Measurements from ENCODE around the gene RALGPS1.

RALGPS1 gene

DNA sequence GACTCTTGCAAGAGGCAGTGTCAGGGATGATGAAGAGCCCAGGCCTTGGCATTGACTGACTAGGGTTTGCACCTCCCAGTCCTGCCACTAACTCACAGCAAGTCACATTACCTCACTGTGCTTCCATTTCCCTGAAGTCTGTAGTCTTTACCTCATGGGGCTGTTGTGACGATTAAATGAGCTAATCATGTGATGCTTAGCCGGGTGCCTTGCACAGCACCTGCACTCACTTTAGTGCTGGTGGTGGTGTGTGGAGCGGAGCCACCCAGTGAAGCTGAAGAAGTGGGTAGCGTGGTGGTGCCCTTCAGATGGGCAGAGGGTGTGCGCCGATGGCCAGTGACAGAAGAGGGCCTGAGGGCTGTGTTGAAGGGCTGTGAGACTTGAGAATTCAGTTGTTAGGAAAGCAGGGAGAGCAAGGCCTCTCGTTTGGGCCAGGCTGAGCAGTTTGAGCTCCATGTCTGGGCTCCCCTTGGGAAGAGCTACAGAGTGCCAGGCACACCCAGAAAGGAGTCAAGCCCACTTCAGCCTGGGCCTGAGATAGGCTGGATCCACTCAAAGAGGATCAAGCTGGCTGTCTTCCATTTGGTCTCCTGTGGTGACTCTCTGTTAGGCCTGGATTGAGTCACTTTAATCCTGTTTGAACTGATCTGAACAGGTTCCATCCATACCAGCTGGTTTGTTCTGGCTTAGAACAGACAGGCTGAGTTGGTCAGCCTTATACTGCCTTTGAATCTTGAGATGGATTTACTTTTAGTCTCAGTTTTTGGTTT is 42.5 kb downstream of the RALGPS1 start:
- DNase-seq (ENCODE audit: low read depth): peak; percentile 62

DNA sequence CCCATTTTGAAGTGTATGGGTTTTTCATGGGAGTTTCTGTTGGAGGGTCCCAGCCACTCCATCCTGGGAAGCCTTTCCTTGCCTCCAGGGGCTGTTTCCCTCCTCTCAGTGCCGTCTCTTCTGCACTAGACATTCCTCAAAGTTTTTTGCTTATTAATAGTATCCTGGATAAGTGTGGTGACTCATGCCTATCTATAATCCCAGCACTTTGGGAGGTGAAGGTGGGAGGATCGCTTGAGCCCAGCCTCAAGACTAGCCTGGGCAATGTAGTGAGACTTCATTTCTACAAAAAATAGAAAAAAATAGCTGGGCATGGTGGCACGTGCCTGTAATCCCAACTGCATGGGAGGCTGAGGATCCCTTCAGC is 43.1 kb downstream of the RALGPS1 start:
- peak; percentile 69 for DNase-seq (ENCODE audit: low read depth)

DNA sequence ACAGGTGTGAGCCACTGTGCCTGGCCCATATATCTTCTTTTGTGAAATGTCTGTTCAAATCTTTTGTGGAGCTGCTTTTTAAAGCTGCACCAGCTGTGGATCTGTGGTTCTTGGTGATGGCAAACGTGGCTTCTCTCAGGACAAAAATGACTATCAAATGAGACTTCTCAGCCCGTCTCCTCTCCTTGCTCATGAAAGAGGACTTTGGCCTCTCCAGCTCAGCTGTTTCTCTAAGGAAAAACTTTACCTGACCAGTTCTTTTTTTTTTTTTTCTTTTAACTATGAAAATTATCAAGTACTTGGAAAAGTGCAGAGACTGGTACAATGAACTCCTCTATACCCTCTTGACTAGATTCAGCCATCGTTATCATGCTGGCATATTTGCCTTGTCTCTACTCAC is 44.8 kb downstream of the RALGPS1 start:
- no peak for DNase-seq (ENCODE audit: low read depth)

DNA sequence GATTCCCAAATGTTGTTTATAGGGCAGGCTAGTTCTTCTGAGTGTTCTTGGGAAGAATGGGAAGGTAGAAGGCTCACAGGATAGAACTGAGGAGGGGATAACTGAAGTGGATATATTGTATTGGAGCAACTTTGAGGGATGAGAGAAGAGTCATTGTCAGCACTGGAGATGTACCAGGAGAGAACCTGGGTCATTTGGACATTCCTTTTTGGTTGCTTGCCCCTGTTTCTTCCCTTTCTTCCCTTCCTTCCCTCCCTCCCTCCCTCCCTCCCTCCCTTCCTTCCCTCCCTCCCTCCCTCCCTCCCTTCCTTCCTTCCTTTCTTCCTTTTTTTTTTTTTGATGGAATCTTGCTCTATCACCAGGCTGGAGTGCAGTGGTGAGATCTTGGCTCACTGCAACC is 45.3 kb downstream of the RALGPS1 start:
- DNase-seq (ENCODE audit: low read depth): no peak

DNA sequence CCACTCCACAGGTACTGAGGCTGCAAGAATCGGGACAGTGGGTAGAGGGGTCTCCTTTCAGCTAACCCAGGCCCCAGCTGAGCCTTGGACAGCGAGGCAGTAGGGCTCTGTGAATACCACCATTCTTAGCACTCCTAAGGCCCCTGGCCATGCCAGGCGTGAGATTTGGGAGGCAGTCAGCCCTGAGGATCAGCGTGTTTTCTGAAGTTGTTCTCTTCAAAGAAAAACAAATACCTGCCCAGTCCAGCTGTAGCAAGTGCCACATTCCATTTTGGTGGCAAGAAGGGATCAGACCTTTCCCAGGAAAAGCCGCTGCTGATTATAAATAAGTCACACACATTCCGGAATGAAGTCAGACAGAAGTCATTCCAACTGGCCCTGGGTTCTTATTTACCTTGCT is 47.8 kb downstream of the RALGPS1 start:
- no peak for DNase-seq (ENCODE audit: low read depth)

DNA sequence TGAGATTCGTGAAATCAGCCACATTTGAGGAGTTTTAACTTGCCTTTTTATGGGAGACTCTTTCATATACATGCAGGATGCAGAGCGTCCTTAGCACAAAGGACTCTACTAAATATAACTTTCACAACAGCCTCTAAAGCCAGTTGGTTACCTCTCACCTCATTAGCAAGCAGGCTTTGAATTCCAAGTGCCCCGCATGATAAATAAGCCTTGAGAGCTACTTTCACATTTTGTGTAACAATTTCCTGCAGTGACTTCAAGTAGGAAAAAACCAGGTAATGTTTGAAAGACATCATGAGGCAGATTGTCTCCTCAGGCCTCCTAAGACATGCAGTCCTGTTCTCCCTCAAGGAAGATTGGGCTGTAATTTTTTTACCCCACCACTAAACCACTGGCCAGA is 50.5 kb downstream of the RALGPS1 start:
- no peak for DNase-seq (ENCODE audit: low read depth)

DNA sequence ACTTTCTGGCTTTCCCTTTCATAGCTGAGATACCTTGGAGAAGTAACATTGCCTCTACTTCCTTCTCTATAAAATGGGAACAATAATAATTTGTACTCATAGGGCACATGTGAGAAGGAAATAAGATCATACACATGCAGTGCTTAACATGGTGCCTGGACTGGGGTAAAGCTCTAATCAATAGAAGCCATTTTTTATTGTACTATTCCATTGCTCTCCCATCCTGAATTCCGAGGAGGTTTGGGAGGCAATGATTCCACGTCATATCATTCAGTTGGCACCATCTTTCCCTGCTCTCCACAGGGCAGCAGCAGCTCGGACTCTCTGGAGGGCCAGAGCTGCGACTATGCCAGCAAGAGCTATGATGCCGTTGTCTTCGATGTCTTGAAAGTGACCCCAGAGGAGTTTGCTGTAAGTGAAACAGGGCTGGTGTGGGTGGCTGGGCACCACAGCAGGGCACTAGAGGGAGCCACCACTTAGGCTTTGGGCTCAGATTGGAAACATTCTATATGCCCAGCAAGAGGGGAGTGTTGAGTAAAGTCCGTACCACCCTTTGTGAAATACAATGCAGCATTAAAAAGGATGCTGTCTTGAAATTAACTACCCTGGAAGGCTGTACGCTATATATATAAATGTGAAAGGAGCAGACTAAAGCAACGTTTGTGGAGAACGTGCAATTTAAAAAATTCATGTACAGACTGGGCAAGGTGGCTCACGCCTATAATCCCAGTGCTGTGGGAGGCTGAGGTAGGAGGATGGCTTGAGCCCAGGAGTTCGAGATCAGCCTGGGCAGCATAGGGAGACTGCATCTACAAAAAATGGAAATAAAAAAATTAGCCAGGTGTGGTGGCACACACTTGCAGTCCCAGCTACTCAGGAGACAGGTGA is 51.2 kb downstream of the RALGPS1 start:
- peak; percentile 63 for DNase-seq (ENCODE audit: low read depth)

DNA sequence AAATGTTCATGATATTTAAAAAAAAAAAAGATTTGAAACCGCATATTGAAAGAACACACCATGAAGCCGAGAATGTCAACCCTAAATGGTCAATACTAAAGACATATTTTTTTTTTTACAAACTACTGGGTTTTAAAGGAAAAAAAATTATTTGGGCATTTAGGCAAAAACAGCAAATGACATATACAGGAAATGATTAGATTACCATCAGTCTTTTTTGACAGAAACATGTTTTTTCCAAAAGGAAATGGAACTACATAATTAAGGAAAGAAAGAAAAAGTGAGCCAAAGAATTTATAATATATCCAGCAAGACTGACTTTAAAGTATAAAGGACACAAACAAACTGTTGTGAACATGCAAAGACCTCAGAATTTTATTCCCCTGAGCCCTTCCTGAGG is 56.7 kb downstream of the RALGPS1 start:
- no peak for DNase-seq (ENCODE audit: low read depth)

DNA sequence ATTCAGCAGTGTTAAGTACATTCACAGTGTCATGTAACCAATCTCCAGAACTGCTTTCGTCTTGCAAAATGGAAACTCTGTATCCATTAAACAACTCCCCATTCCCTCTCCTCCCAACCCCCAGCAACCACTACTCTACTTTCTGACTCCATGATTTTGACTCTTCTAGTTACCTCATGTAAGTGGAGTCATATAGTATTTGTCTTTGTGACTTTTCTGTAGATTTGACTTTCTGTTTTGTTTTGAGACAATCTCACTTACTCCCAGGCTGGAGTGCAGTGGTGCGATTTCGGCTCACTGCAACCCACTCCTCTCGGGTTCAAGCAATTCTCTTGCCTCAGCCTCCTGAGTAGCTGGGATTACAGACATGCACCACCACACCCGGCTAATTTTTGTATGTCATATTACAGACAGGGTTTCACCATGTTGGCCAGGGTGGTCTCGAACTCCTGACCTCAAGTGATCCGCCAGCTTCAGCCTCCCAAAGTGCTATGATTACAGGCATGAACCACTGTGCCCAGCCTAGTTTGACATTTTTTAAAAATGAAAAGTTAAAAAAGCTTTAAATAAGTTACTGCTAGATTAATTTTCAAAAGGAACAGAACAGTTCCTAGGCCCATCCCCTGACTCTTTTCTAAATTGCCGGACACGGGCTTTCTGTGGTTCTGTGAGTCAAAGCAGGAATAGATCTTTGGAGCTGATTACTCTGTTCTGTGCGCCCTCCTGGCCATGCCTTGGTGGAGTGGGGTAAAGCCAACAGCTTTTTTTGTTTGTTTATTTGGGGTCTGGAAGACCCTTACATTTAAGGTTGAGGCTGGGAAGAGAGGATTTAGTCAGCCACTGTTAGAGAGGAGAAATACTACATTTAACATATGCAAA is 59.3 kb downstream of the RALGPS1 start:
- no peak for DNase-seq (ENCODE audit: low read depth)

DNA sequence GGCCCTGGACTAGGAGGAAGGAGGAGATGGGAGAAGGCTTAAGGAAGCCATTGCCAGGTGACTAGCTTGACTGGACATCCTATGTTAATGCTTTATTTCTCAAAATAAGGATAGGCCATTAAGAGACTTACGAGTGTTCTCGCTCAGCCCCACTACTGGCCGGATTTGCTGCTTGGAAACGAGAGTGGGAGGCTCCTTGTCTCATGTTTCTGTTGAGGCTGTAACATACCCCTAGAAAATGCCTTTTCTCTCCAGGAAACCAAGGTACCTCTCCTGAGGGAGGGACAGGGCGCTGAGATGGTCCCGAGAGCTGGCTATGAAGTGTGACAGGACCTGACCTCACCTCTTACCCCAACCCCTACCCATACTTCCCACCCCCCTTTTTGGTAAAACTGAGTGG is 60.0 kb downstream of the RALGPS1 start:
- no peak for DNase-seq (ENCODE audit: low read depth)

DNA sequence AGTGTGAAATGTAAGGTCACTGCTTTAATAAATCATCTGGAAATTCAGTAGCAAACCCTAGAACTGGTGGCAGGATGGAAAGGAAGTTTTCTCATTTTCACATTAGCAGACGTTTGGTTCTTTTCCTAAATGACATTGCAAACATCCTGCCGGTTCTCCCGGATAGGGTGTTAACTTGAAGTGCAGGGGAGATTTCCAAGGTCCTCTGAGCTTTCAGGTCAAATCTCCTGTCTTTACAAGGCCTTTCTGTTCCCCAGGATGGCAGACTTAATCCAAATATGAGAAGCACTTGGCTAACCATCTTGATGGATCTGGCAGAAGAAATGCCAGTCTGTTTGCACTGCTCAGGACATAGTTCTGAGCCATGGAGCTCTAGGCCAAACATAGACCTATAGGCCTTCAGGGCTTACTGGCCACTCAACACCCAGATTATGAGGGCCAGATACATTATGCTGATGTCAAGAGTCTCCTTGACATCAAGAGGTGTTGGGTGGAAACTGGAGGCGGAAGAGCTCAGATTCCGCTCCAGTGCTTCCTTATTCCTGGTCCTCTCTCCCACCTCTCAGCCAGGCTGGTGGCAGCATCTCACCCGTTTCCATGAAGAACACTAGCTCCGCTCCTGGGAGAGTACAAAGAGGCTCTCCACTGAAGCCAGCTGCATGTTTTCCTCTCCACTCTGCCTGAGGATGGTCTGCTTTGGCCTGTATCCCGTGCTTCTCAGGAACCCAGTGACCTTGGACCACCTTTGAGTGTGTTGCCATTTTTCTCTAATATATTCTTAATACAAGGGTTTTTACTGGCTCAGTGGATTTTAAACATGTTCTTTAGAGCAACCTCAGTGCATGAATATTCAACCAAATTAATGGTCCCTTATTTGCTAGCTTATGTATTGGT is 61.0 kb downstream of the RALGPS1 start:
- no peak for DNase-seq (ENCODE audit: low read depth)

DNA sequence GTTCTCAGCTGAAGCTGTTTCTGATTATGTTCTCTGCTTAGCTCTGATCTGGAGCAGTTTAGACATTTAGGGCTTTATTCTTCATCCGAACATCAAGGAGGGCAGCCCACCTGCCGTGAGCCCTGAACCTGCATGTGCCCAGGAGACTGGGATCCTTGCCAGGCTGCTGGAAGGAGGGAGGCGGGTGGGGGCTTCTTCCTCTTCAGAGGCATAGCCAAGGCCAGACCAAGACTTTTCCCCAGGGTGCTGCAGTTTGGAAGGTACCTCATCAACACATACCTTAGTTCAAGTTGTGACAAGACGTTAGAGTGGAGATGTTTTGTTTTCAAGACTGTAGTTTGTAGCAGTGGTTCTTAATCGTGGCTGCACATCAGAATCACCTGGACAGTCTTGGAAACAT is 64.9 kb downstream of the RALGPS1 start:
- no peak for DNase-seq (ENCODE audit: low read depth)

DNA sequence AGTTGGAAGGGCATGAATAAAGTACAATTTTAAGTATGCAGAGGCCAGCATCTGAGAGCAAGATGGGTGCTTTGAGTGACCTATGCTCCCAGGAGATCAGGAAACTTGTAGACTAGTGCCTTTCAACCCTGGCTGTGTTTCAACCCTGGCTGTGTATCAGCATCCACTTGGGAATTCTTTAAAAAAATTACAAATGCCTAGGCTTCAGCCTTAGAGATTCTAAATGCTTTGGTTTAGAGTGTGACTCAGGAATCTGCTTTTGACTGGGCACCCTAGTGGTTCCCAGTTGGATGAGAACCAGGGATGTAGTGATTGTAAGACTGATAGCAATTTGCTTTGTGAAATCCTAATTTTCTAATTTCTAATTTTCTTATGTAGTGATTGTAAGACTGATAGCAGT is 65.6 kb downstream of the RALGPS1 start:
- DNase-seq (ENCODE audit: low read depth): peak; percentile 53

DNA sequence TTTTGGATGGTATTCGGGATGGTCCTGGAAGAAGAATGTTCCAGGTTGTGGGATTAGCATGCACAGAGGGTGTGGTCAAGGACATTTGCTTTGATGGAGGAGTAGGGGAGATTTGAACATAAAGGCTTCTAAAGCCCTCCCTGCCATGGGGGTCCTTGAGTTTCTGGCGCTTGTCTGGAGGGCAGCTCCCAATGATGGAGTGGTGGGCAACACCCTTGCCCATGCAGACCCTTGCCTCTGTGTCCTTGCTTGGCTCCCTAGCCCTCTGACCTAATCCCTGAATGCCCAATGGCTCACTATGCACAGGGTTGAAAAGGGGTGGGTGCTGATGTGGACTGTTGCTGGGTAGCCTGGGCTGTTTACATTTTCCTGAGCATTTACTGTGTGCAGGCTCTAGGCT is 66.6 kb downstream of the RALGPS1 start:
- no peak for DNase-seq (ENCODE audit: low read depth)

DNA sequence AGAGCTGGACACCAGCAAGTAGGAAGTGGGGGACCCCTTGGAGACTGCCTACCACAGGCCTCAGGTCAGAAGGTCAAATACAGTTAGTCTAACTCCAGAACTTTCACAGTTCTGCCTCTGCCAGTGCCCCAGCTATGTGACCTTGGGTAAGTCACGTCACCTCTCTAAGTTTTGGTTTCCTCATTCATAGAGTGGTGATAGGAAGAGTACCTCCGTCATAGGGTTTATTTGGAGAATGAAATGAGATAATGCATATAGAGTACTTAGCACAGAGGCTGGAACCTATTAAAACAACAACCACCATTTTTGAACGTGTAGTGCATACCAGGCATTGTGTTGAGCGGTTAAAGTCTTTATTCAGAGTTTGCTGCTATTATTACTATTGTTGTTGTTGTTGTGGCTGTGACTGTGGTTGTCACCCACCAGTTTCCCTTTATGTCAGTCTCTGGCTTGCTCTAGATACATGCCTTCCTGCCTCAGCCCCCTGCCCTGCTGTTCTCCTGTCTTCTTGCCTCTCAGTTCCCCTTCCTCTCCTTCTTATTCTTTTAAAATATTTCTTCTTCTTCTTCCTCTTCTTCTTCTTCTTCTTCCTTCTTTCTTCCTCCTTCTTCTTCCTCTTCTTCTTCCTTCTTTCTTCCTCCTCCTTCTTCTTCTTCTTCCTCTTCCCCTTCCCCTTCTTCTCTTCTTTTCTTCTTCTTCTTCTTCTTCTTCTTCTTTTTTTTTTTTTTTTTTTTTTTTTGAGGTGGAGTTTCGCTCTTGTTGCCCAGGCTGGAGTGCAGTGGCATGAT is 67.8 kb downstream of the RALGPS1 start:
- DNase-seq (ENCODE audit: low read depth): no peak

DNA sequence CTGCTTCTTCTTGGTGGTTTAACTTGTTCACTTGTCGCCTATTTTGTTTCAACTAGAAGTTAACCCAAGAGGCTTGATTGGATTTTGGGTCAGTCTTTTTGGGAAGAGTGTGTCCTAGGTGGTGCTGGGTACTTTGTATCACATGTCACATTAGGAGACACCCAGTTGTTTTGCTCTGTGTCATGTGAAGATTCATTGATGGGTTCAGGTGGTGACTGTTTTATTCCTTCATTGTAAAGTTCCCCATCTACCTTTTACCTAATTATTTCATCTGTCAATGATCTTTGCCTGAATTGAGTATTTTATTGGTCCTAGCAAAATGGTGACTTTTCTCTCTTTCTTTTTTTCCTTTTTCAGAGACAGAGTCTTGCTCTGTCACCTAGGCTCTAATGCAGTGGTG is 69.2 kb downstream of the RALGPS1 start:
- no peak for DNase-seq (ENCODE audit: low read depth)

DNA sequence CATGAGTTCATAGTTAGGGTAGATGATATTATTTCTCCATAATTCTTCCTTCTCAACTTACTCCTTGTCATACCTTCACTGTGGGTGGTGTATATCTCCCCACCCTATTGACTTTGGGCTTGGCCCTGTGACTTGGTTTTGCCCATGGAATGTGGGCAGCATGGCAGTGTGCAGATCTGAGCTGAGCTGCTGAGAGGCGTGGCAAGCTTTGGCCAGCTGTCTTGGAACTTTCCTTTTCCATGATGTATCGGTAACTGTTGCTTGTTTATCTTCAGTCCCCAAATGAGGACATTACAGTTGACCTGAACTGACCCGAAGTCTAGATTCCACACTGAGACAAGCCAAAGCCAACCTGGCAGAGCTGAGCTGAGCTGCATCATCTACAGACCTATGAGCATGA is 70.4 kb downstream of the RALGPS1 start:
- DNase-seq (ENCODE audit: low read depth): no peak

DNA sequence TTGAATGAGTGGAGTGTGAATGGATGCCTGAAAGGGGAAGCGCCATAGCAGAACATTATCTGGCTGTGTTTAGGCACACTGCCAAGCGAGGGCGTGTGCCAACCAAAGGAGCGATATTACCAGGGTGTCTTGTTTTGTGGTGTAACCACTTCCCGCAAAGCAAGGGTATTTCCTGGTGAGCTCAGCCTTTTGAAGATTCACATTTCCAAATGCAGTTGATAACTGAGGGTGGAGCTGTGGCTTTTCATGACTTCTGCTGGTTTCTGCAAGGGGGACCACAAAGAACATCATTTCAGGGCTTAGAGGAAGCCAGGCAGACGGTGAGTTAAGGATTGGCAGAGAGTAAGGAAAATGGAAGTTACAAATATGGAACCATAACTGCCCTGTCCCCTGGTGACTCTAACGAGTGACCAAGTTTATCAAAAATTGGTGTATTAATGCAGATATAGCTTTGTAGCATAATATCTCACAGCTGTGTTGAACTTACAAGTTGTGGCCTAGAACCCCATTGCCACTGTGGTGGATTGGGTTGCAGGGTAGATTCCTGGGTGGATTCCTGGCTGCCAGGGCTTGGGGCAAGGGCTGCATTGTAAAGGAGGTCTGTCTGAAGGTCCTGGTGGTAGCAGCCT is 71.4 kb downstream of the RALGPS1 start:
- peak; percentile 32 for DNase-seq (ENCODE audit: low read depth)

DNA sequence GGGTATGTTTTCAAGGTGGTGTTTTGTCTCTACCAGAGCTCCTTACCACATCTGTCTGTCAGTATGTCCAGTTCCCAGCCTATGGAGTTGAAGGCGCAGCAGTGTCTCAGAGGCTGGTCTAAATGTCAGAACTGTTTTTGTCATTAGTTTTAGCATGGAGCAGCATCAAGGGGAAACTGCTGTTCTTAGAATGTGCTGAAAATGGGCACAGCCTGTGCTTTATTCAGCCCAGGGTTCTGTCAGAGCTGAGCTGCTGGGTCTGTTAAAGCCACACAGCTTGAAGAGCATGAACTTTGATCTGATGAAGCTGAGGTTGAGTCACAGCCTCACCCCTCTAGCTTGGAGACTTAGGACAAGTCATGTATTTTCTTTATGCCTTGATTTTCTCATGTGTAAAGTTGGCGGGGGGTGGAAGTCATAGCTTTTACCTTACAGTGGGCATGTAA is 71.9 kb downstream of the RALGPS1 start:
- peak; percentile 6 for DNase-seq (ENCODE audit: low read depth)

DNA sequence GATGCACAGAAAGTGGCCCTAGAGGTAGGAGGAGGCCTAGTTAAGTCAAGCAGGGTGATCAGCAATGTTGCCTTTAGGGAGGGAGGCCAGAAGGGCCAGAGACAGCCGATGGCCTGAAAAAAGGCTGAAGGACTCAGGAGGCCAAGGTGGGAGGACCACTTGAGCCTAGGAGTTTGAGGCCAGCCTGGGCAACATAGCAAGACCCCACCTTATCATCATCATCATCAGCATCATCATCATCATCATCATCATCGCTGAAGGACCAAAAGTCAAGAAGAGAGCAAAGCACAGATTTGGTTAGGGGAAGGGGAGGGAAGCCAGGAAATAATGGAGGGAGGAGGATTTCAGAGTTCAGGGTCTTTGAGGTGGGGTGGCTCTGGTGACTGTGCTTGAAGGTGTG is 74.3 kb downstream of the RALGPS1 start:
- DNase-seq (ENCODE audit: low read depth): no peak
